Osteoblast (primary cell): ENCODE data around the gene CPED1. TPM values are rescaled to one million over a fixed set of nuclear protein-coding genes. Genes with fewer than 3 reads are reported as not detected.
"Not testable (repeated sequence)": the region's sequence is repeated elsewhere in the genome, so short reads cannot be mapped to it uniquely, and the experiment has no call there.

Experiments
- DNase-seq: peaks from one replicate; pipeline ENCODE4 v3.0.0; 2011; ENCODE audit warnings: low spot score, mixed read lengths; ENCODE audit not compliant: insufficient read length; ENCODE audit errors: missing footprints
- H2AFZ ChIP-seq: 2 replicates; pipeline ENCODE4 v1.6.0; 2011; ENCODE audit warnings: mild to moderate bottlenecking, low read length
- H3K27ac ChIP-seq: 2 replicates; pipeline ENCODE4 v1.5.1; 2011; ENCODE audit warnings: mild to moderate bottlenecking, low read depth, low read length, moderate library complexity
- H3K27me3 ChIP-seq: 2 replicates; pipeline ENCODE4 v1.6.0; 2012; ENCODE audit warnings: mild to moderate bottlenecking, control low read depth, inconsistent platforms, low read length, moderate library complexity; ENCODE audit not compliant: insufficient read depth
- H3K36me3 ChIP-seq: 2 replicates; pipeline ENCODE4 v1.5.1; 2011; ENCODE audit warnings: mild to moderate bottlenecking, low read length, control low read depth, moderate library complexity; ENCODE audit not compliant: insufficient read depth
- H3K4me1 ChIP-seq: 2 replicates; pipeline ENCODE4 v1.5.1; 2011; ENCODE audit warnings: mild to moderate bottlenecking, low read length, control low read depth, moderate library complexity; ENCODE audit not compliant: insufficient read depth
- H3K4me2 ChIP-seq: 2 replicates; pipeline ENCODE4 v1.6.0; 2011; ENCODE audit warnings: mild to moderate bottlenecking, low read length; ENCODE audit not compliant: insufficient read depth
- H3K4me3 ChIP-seq: fragments of 200-600 bp; sonication (generic); 3 replicates; pipeline ENCODE4 v1.5.1; 2012; ENCODE audit warnings: mild to moderate bottlenecking, low read length, inconsistent platforms; ENCODE audit not compliant: insufficient read depth
- H3K79me2 ChIP-seq: 2 replicates; pipeline ENCODE4 v1.6.0; 2012; ENCODE audit warnings: mild to moderate bottlenecking, low read length, control low read depth, inconsistent platforms; ENCODE audit not compliant: insufficient read depth
- H3K9me3 ChIP-seq: 2 replicates; pipeline ENCODE4 v1.5.1; 2011; ENCODE audit warnings: low read depth, low read length, control low read depth
- H4K20me1 ChIP-seq: 2 replicates; pipeline ENCODE4 v1.6.0; 2012; ENCODE audit warnings: mild to moderate bottlenecking, low read length, control low read depth; ENCODE audit not compliant: insufficient read depth
- total RNA-seq: library from RNA; depleted of rRNA; stranded (reverse); fragments of >200 nt; gene quantifications from 2 replicates; pipeline ENCODE4 v1.2.3, GENCODE V29; 2012
- TF ChIP-seq, protein P1 (sequence below): IDR thresholded peaks from 2 replicates; pipeline ENCODE4 v1.5.1; 2011; ENCODE audit warnings: mild to moderate bottlenecking, low read depth, low read length, moderate library complexity; ENCODE audit errors: extremely low read depth

The CPED1 gene
- total RNA-seq, 1 donor: 30.8 TPM

DNA sequence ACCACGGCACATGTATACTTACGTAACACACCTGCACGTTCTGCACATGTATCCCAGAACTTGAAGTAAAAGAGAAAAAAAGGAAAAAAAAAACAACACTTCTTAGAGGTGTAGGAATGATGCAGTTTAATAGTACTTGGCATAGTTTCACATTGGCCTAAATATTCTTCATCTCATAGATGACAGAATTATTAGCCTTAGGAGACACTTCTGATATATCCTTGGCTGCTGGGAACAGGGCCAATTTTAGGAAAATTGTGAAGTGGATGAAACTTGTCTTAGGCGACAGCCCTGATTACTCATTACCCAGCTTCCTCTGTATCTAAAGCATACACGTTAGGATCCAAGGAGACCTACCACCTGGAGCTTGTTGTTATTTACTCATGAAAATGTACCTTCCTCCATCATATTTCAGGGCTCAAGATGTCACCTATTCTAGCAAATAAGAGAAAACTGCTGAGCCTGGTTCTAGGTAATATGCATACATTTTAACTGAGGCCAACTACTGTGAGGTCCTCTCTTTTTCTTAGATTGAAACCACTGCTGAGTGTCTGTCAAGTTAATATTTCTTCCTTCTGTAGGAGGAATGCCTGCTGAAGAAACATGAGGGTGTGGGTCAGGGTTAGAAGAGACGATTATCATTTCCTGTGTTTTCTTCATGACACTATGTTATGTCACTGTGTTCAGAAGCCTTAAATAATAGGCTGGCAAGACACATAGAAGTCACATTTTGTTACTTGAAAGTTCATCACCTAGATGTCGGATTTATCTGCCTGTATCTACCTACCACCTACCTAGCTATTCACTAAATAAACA, 44.3 kb downstream of the CPED1 start:
- peaks cover 10% of the 10 kb centered on the region for H3K79me2 ChIP-seq
- H3K4me1 ChIP-seq: peaks cover 10% of the 10 kb centered on the region
- no peaks in the 10 kb centered on the region for H3K27me3 ChIP-seq
- H3K27ac ChIP-seq: no peak overlapping the region
- H2AFZ ChIP-seq: peak overlapping the region; percentile 11
- H3K36me3 ChIP-seq: no peaks in the 10 kb centered on the region
- H3K9me3 ChIP-seq: no peaks in the 10 kb centered on the region
- peak overlapping the region; percentile 1 for H3K4me2 ChIP-seq
- H4K20me1 ChIP-seq: no peaks in the 10 kb centered on the region
- H3K4me3 ChIP-seq: no peak overlapping the region
- DNase-seq: no peak
- TF ChIP-seq, protein P1, sequence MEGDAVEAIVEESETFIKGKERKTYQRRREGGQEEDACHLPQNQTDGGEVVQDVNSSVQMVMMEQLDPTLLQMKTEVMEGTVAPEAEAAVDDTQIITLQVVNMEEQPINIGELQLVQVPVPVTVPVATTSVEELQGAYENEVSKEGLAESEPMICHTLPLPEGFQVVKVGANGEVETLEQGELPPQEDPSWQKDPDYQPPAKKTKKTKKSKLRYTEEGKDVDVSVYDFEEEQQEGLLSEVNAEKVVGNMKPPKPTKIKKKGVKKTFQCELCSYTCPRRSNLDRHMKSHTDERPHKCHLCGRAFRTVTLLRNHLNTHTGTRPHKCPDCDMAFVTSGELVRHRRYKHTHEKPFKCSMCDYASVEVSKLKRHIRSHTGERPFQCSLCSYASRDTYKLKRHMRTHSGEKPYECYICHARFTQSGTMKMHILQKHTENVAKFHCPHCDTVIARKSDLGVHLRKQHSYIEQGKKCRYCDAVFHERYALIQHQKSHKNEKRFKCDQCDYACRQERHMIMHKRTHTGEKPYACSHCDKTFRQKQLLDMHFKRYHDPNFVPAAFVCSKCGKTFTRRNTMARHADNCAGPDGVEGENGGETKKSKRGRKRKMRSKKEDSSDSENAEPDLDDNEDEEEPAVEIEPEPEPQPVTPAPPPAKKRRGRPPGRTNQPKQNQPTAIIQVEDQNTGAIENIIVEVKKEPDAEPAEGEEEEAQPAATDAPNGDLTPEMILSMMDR: no peak

DNA sequence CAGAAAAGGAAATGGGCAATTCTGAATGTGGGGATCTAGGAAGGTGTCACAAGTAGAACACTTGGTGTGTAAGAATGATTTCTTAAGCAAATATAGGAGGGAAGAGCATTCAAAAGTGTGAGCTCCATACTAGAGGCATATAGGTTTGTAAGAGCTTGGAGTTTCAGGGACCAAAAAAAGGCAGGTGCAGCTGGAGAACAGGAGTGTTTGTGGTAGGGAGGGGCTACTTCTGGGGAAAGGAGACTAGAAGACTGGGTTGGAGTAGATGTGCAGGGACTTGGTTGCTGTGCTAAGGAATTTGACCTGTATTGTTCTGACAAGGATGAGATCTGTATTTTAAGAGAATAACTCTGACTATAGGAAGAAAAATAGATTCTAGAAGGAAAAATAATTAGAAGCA, 46.4 kb downstream of the CPED1 start:
- no peak overlapping the region for H3K4me3 ChIP-seq
- no peak overlapping the region for H3K4me2 ChIP-seq
- H2AFZ ChIP-seq: no peak overlapping the region
- DNase-seq: no peak
- peaks cover 4% of the 10 kb centered on the region for H3K4me1 ChIP-seq
- H3K79me2 ChIP-seq: peaks cover 15% of the 10 kb centered on the region
- TF ChIP-seq, protein P1: no peak
- no peaks in the 10 kb centered on the region for H3K36me3 ChIP-seq
- H3K9me3 ChIP-seq: no peaks in the 10 kb centered on the region
- no peak overlapping the region for H3K27ac ChIP-seq
- H3K27me3 ChIP-seq: no peaks in the 10 kb centered on the region
- no peaks in the 10 kb centered on the region for H4K20me1 ChIP-seq

DNA sequence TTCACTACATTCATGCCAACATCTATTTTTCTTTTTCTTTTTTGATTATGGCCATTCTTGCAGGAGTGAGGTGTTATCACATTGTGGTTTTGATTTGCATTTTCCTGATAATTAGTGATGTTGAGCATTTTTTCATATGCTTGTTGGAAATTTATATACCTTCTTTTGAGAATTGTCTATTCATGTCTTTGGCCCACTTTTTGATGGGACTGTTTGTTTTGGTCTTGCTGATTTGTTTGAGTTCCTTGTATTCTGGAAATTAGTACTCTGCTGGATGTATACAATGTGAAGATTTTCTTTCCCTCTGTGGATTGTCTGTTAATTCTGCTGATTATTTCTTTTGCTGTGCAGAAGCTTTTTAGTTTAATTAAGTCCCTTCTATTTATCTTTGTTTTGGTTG, 48.3 kb downstream of the CPED1 start:
- not testable (repeated sequence) for H3K27me3 ChIP-seq, H2AFZ ChIP-seq, H4K20me1 ChIP-seq, H3K9me3 ChIP-seq, H3K4me2 ChIP-seq, H3K4me1 ChIP-seq, H3K4me3 ChIP-seq, DNase-seq, H3K36me3 ChIP-seq, H3K27ac ChIP-seq
- peaks cover 16% of the 10 kb centered on the region for H3K79me2 ChIP-seq

DNA sequence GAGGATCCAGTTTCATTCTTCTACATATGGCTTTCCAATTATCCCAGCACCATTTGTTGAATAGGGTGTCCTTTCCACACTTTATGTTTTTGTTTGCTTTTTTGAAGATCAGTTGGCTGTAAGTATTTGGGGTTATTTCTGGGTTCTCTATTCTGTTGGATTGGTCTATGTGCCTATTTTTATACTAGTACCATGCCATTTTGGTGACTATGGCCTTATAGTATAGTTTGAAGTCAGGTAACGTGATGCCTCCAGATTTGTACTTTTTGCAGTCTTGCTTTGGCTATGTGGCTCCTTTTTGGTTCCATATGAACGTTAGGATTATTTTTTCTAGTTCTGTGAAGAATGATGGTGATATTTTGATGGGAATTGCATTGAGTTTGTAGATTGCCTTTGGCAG, 48.8 kb downstream of the CPED1 start:
- H3K27ac ChIP-seq, H3K36me3 ChIP-seq, H3K4me1 ChIP-seq, H3K27me3 ChIP-seq, H2AFZ ChIP-seq, H3K4me2 ChIP-seq, DNase-seq, H3K4me3 ChIP-seq, H3K9me3 ChIP-seq, H4K20me1 ChIP-seq: not testable (repeated sequence)
- H3K79me2 ChIP-seq: peaks cover 16% of the 10 kb centered on the region
